HepG2 (cell line): ENCODE results near the gene CAPN3. TPM values are rescaled to one million over a fixed set of nuclear protein-coding genes. Genes with fewer than 3 reads are reported as not detected.

Source experiments
- ATAC-seq: fragments of 200-7000 bp; cut with Tn5 transposase; 3 replicates; pipeline ENCODE4 v1.9.1; 2020; ENCODE audit warnings: mild to moderate bottlenecking, moderate library complexity
- BruUV-seq: library from RNA; stranded (reverse); fragments of 400-500 nt; replicated peaks from 2 replicates; lab custom pipeline; 2021; lab: Mats Ljungman, UMichigan
- CTCF ChIA-PET: fragments of 300-600 bp; formaldehyde crosslinking; extraction: SDS; loops from one replicate; lab custom pipeline; 2021; ENCODE audit warnings: low total read pairs, inconsistent platforms, low intra/inter-chr PET ratio; lab: Yijun Ruan, JAX
- POLR2A ChIA-PET: fragments of 350-600 bp; sonication (Branson Sonifier 250); formaldehyde crosslinking; loops from one replicate; lab custom pipeline; 2020; ENCODE audit warnings: antibody characterized with exemption, inconsistent platforms; lab: Yijun Ruan, JAX
- DNase-seq: peaks from one replicate; pipeline ENCODE4 v3.0.0-alpha.2; 2015; ENCODE audit warnings: low spot score
- FAIRE-seq: peaks from 3 replicates; lab custom pipeline; 2011; peaks lifted over from hg19 to GRCh38; lab: Jason Lieb, UNC
- H2AFZ ChIP-seq: one replicate; pipeline ENCODE4 v1.6.1; 2011; ENCODE audit warnings: low read length, inconsistent platforms
- H3K27ac ChIP-seq: fragments of 300-600 bp; 3 replicates; pipeline ENCODE4 v1.8.0; 2011; ENCODE audit warnings: mixed run types, mild to moderate bottlenecking, mixed read lengths, low read length, inconsistent platforms; ENCODE audit not compliant: insufficient read depth; ENCODE audit errors: extremely low read length
- H3K27me3 ChIP-seq, 2 experiments: fragments of 200-600 bp in 1 of 2; 2 replicates in 1 of 2; 3 replicates in 1 of 2; pipeline versions ENCODE4 v1.6.0 to v1.8.0; 2011; ENCODE audit warnings: low read length in 2 of 2, mild to moderate bottlenecking in 2 of 2, moderate library complexity in 2 of 2, inconsistent platforms in 1 of 2; ENCODE audit not compliant: insufficient read depth in 2 of 2, control insufficient read depth in 1 of 2
- H3K36me3 ChIP-seq, 2 experiments: fragments of 200-600 bp in 1 of 2; replicated peaks in 1 of 2; 2 replicates in 1 of 2; 3 replicates in 1 of 2; pipeline versions ENCODE4 v1.5.1 to v1.8.0; 2011; ENCODE audit warnings: low read length in 2 of 2, inconsistent platforms in 1 of 2; ENCODE audit not compliant: insufficient read depth in 2 of 2, control insufficient read depth in 1 of 2
- H3K4me1 ChIP-seq: 2 replicates; pipeline ENCODE4 v1.5.1; 2012; ENCODE audit warnings: low read length, inconsistent platforms; ENCODE audit not compliant: insufficient read depth
- H3K4me2 ChIP-seq: 2 replicates; pipeline ENCODE4 v1.6.0; 2011; ENCODE audit warnings: low read depth, low read length, inconsistent platforms
- H3K4me3 ChIP-seq, 3 experiments: fragments of 200-600 bp in 1 of 3; sonication (generic), shearing (Covaris generic) in 1 of 3; replicated peaks in 1 of 3; 2 replicates each; pipeline ENCODE4 v1.5.1; 2011 to 2016; ENCODE audit warnings: low read length in 3 of 3, inconsistent platforms in 2 of 3, low read depth in 2 of 3, mild to moderate bottlenecking in 2 of 3, control low read depth in 1 of 3, mixed read lengths in 1 of 3; ENCODE audit not compliant: insufficient read depth in 1 of 3
- H3K79me2 ChIP-seq: one replicate; pipeline ENCODE4 v1.6.1; 2011; ENCODE audit warnings: low read length, inconsistent platforms; ENCODE audit not compliant: insufficient read depth
- H3K9ac ChIP-seq: 2 replicates; pipeline ENCODE4 v1.6.0; 2011; ENCODE audit warnings: mild to moderate bottlenecking, low read depth, low read length, inconsistent platforms; ENCODE audit not compliant: insufficient read depth
- H3K9me3 ChIP-seq: 2 replicates; pipeline ENCODE4 v1.5.1; 2012; ENCODE audit warnings: mild to moderate bottlenecking, low read length
- H4K20me1 ChIP-seq: 2 replicates; pipeline ENCODE4 v1.6.0; 2011; ENCODE audit warnings: inconsistent platforms, mild to moderate bottlenecking, low read length, moderate library complexity; ENCODE audit not compliant: insufficient read depth
- DNMT3B ChIP-seq: conservative IDR thresholded peaks from 2 replicates; pipeline ENCODE4 v1.6.1; 2016; ENCODE audit warnings: missing biosample characterization, control low read depth
- ZHX1 ChIP-seq: sonication (generic); formaldehyde crosslinking; IDR thresholded peaks from 2 replicates; pipeline ENCODE4 v1.8.1; 2022; ENCODE audit warnings: low read depth, mild to moderate bottlenecking, missing genetic modification reagents
- ZNF280B ChIP-seq: sonication (generic); formaldehyde crosslinking; IDR thresholded peaks from 2 replicates; pipeline ENCODE4 v1.5.0; 2020; ENCODE audit warnings: missing genetic modification reagents, mild to moderate bottlenecking, borderline replicate concordance
- WGBS: methylation state at CpG from one replicate; pipeline ENCODE4 v1.1.6; 2017; ENCODE audit warnings: low lambda C conversion rate; 5-methylcytosine and 5-hydroxymethylcytosine counted together
- in situ Hi-C: cut with HindIII; loops from 2 replicates; pipeline ENCODE4 v1.10.0; 2017; ENCODE audit warnings: low pct_unique_long_range_greater_than_20kb; ENCODE audit not compliant: extremely low pct_ligation_motif_present
- intact Hi-C: fragments of 100-400 bp; cut with micrococcal nuclease; formaldehyde crosslinking; loops from one replicate; pipeline ENCODE4 v1.10.0; 2022; ENCODE audit not compliant: unreplicated experiment
- polyA plus RNA-seq, 8 experiments: library from polyadenylated mRNA; depleted of rRNA in 3 of 8; stranded (reverse) in 7 of 8; unstranded in 1 of 8; fragments of >200 nt; fragmentation: Illumina TruSeq in 4 of 8; extraction: Trizol in 4 of 8; gene quantifications; 2 replicates each; pipeline versions ENCODE4 v1.2.1 to v1.2.3, GENCODE V29; 2011 to 2016; ENCODE audit warnings: low read depth in 4 of 8, missing spikeins in 1 of 8, mixed read lengths in 1 of 8; ENCODE audit not compliant: insufficient read depth in 1 of 8
- total RNA-seq, 5 experiments: library from RNA; depleted of rRNA; stranded (reverse); fragments of >200 nt; fragmentation: Illumina TruSeq; extraction: Trizol; gene quantifications; 2 replicates each; pipeline ENCODE4 v1.2.3, GENCODE V29; 2016; ENCODE audit warnings: low read depth in 1 of 5

CAPN3 gene
- total and polyA plus RNA-seq, 2 of the 13 experiments (the other 11 are each of a cell fraction or from before 2014, with no cell fraction given) = 1.3 to 4.6 TPM

- in situ Hi-C loops (no loop called here), intact Hi-C loops (no loop called here)
- H3K9me3 ChIP-seq = no peaks in the 10 kb centered on the region
- no peaks in the 10 kb centered on the region for H4K20me1 ChIP-seq
- ATAC-seq (no peak), DNase-seq (no peak), FAIRE-seq (no peak)
- no peak overlapping the region for H3K4me2 ChIP-seq
- H3K4me1 ChIP-seq = no peaks in the 10 kb centered on the region
- H2AFZ ChIP-seq = no peak overlapping the region
- TF ChIP-seq ZNF280B (CRISPR knock-in tag) (no peak), DNMT3B (CRISPR knock-in tag) (no peak), ZHX1 (CRISPR knock-in tag) (no peak)
- H3K4me3 ChIP-seq = no peak overlapping the region
- ChIA-PET POLR2A (no interaction called here), CTCF (no interaction called here)
- no peak overlapping the region for H3K27ac ChIP-seq
- 74% methylated on average over 5 of the region's 5 CpGs for WGBS
- no TSS peak for BruUV-seq
- H3K27me3 ChIP-seq = no peaks in the 10 kb centered on the region; a peak in 1 of 5 replicates
- no peaks in the 10 kb centered on the region for H3K36me3 ChIP-seq
- no peak overlapping the region for H3K9ac ChIP-seq
- H3K79me2 ChIP-seq = no peaks in the 10 kb centered on the region
Observed at GRCh38 chr15:42360535-42361112, 1.3 kb downstream of the CAPN3 start.
